ENCODE data around the gene HTR4. TPM values are rescaled to one million over a fixed set of nuclear protein-coding genes. Genes with fewer than 3 reads are reported as not detected.

The HTR4 gene
- total RNA-seq, 1 experiment from 2014 or later: not detected

DNA sequence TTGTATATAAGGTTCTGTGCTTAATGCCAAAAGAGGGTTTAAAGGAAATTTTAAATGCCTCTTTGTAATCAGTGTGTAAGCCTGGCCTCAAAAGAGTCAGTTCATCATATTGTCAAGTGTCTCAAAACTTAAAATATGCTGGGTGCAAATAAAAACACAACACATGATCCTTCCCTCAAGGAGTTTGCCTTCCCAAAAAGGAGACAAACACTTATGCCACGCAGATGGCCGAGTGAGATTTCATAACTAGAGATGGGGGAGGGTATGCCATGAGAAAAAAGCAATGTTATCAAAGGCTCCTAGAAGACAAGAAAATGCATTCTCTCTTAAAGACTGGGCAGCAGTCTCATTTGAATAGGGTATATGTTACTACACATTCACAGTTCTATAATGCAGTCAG lies 215.4 kb downstream of the HTR4 start:
- H2AFZ ChIP-seq (ENCODE audit: low read length): no peak overlapping the region
- no peak overlapping the region for H3K27ac ChIP-seq (ENCODE audit: low read length)
- H3K4me3 ChIP-seq (ENCODE audit: low read length): no peak overlapping the region
- H4K20me1 ChIP-seq (ENCODE audit: insufficient read depth, low read depth, low read length): no peaks in the 10 kb centered on the region
- H3K9ac ChIP-seq (ENCODE audit: low read length): no peak overlapping the region
- H3K9me2 ChIP-seq (replicated peaks; ENCODE audit: insufficient read depth, low read length): no peaks in the 10 kb centered on the region
- H3K4me2 ChIP-seq (ENCODE audit: low read depth, low read length, poor library complexity, severe bottlenecking): no peak overlapping the region
- no peak for DNase-seq
- H3K79me2 ChIP-seq (ENCODE audit: low read length): no peaks in the 10 kb centered on the region
- peaks cover 20% of the 10 kb centered on the region for H3K36me3 ChIP-seq (ENCODE audit: insufficient read depth, low read length)
- H3K9me3 ChIP-seq (ENCODE audit: low read length): no peaks in the 10 kb centered on the region
- no peaks in the 10 kb centered on the region for H3K4me1 ChIP-seq (ENCODE audit: low read length)
- H3K27me3 ChIP-seq (ENCODE audit: low read length): no peaks in the 10 kb centered on the region

DNA sequence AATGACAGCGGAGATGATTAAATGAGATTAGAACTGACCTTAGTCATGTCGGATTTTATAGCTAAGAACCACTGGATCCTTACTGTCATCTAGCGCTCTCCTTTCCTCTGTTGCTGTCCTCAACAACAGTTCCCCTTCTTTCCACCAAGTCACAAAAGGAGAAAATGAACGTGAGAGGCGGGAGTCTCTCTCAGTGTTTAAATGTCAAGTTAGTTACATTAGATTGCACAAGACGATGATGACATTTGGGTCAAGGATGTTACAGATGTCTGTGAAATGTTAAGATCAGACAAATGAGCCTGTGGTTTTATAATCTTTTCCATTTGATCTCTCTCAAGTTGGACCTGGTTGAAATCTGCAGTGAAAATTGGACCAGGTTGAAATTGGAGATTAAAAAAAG lies 217.1 kb downstream of the HTR4 start:
- no peak overlapping the region for H3K27ac ChIP-seq (ENCODE audit: low read length)
- no peaks in the 10 kb centered on the region for H4K20me1 ChIP-seq (ENCODE audit: insufficient read depth, low read depth, low read length)
- DNase-seq: no peak
- no peaks in the 10 kb centered on the region for H3K9me3 ChIP-seq (ENCODE audit: low read length)
- no peaks in the 10 kb centered on the region for H3K79me2 ChIP-seq (ENCODE audit: low read length)
- H3K9ac ChIP-seq (ENCODE audit: low read length): no peak overlapping the region
- H3K36me3 ChIP-seq (ENCODE audit: insufficient read depth, low read length): peaks cover 29% of the 10 kb centered on the region
- no peaks in the 10 kb centered on the region for H3K9me2 ChIP-seq (replicated peaks; ENCODE audit: insufficient read depth, low read length)
- H3K27me3 ChIP-seq (ENCODE audit: low read length): no peaks in the 10 kb centered on the region
- H2AFZ ChIP-seq (ENCODE audit: low read length): no peak overlapping the region
- H3K4me3 ChIP-seq (ENCODE audit: low read length): no peak overlapping the region
- H3K4me1 ChIP-seq (ENCODE audit: low read length): no peaks in the 10 kb centered on the region
- H3K4me2 ChIP-seq (ENCODE audit: low read depth, low read length, poor library complexity, severe bottlenecking): no peak overlapping the region

GRCh38 chr5:148436029-148436428 lies 218.3 kb downstream of the HTR4 start:
- H3K79me2 ChIP-seq (ENCODE audit: low read length): no peaks in the 10 kb centered on the region
- no peak overlapping the region for H3K4me2 ChIP-seq (ENCODE audit: low read depth, low read length, poor library complexity, severe bottlenecking)
- no peak overlapping the region for H2AFZ ChIP-seq (ENCODE audit: low read length)
- no peaks in the 10 kb centered on the region for H3K9me3 ChIP-seq (ENCODE audit: low read length)
- H3K9ac ChIP-seq (ENCODE audit: low read length): no peak overlapping the region
- H4K20me1 ChIP-seq (ENCODE audit: insufficient read depth, low read depth, low read length): no peaks in the 10 kb centered on the region
- no peak overlapping the region for H3K27ac ChIP-seq (ENCODE audit: low read length)
- no peak overlapping the region for H3K4me3 ChIP-seq (ENCODE audit: low read length)
- no peaks in the 10 kb centered on the region for H3K4me1 ChIP-seq (ENCODE audit: low read length)
- no peaks in the 10 kb centered on the region for H3K9me2 ChIP-seq (replicated peaks; ENCODE audit: insufficient read depth, low read length)
- H3K27me3 ChIP-seq (ENCODE audit: low read length): no peaks in the 10 kb centered on the region
- peaks cover 29% of the 10 kb centered on the region for H3K36me3 ChIP-seq (ENCODE audit: insufficient read depth, low read length)
- no peak for DNase-seq

DNA sequence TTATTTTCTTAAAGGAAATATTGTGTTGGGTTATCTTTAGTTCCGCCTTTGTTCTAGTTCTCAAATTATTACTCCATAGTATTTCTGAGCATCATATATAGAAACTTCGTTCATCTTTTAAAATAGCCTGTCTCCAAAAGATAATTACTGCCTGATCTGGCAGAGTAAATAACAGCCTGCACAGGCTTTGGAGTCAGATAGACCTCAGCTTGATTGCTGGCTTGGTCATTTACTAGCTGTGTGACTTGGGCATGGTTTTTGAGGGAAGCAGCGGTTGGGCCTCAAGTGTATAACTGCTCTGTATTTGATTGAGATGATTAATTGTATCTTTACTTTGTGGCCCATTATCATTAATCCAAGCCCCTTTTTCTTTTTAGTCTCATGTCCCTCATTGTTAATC lies 220.5 kb downstream of the HTR4 start:
- Histone ChIP-seq H3K27me3 (ENCODE audit: low read length) (no peaks in the 10 kb centered on the region), H4K20me1 (ENCODE audit: insufficient read depth, low read depth, low read length) (no peaks in the 10 kb centered on the region), H3K79me2 (ENCODE audit: low read length) (peaks cover 5% of the 10 kb centered on the region; the same call in 1 of the 2 replicates), H2AFZ (ENCODE audit: low read length) (no peak overlapping the region), H3K9me3 (ENCODE audit: low read length) (no peaks in the 10 kb centered on the region), H3K4me3 (ENCODE audit: low read length) (no peak overlapping the region), H3K4me1 (ENCODE audit: low read length) (no peaks in the 10 kb centered on the region), H3K9me2 (replicated peaks; ENCODE audit: insufficient read depth, low read length) (no peaks in the 10 kb centered on the region), H3K4me2 (ENCODE audit: low read depth, low read length, poor library complexity, severe bottlenecking) (no peak overlapping the region), H3K9ac (ENCODE audit: low read length) (no peak overlapping the region), H3K27ac (ENCODE audit: low read length) (no peak overlapping the region), H3K36me3 (ENCODE audit: insufficient read depth, low read length) (peaks cover 26% of the 10 kb centered on the region)
- DNase-seq: no peak

Other genes with a start within 250 kb of the HTR4 start
- 37.0 and 39.9 TPM in 2 replicates for gene ADRB2, start 172.1 kb upstream of the HTR4 start, total RNA-seq (2014; rRNA removed; shearing (Covaris generic); ENCODE audit: low replicate concordance)